ENCODE measurements around the gene ELP1. TPM values are rescaled to one million over a fixed set of nuclear protein-coding genes. Genes with fewer than 3 reads are reported as not detected.

Gene ELP1
- total RNA-seq, 1 donor from 2014 or later: 23.2 TPM

DNA sequence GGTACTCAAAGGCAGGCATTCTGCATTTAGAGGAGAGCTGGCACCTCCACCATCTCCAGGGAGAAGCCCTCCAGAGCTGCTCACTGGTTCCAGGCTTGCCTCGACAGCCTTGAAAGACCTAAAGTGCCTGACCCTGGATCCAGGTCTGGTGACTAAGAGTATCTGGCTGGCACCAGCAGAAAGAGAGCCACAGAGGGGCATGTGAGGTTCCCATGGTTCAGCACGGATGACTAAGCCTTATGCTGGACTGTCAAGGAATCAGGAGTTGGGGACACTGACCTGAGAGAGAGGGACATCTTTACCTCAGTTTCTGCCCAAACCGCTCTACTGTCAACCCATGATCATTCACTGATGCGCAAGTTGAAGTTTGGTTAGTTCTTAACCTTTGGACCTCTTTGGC lies 68.9 kb downstream of the ELP1 start:
- DNase-seq (ENCODE audit: low spot score): no peak
- Mint-ChIP-seq H3K4me3 (ENCODE audit: unreplicated experiment) (no peak overlapping the region), H3K4me1 (ENCODE audit: unreplicated experiment) (no peaks in the 10 kb centered on the region), H3K27me3 (ENCODE audit: unreplicated experiment) (no peaks in the 10 kb centered on the region), H3K36me3 (ENCODE audit: low read depth, unreplicated experiment) (peaks cover 11% of the 10 kb centered on the region), H3K9me3 (ENCODE audit: unreplicated experiment) (no peaks in the 10 kb centered on the region), H3K27ac (ENCODE audit: unreplicated experiment) (no peak overlapping the region)
- TF ChIP-seq CTCF (IDR thresholded peaks at IDR 0.05; ENCODE audit: unreplicated experiment): no peak

DNA sequence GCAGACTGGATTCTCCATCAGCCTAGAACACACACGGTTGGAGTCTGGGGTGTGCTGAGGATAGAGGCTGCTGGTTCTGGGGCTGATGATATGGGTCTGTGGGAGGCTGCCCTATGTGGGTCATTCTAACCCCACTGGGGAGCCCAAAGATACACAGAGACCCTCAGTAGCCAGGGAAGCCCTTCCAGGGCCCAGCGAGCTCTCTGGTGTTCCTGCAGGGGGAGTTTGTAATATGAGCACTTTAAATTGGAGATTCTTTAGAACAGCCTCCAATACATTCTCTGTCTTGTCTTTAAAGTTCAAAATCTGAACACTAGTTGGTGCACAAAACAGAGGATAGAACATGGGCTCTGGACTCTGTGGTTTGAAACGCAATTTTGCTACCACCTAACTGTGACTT lies 69.5 kb downstream of the ELP1 start:
- no peaks in the 10 kb centered on the region for H3K27me3 Mint-ChIP-seq (ENCODE audit: unreplicated experiment)
- H3K36me3 Mint-ChIP-seq (ENCODE audit: low read depth, unreplicated experiment): peaks cover 11% of the 10 kb centered on the region
- H3K9me3 Mint-ChIP-seq (ENCODE audit: unreplicated experiment): no peaks in the 10 kb centered on the region
- no peak overlapping the region for H3K27ac Mint-ChIP-seq (ENCODE audit: unreplicated experiment)
- TF ChIP-seq CTCF (IDR thresholded peaks at IDR 0.05; ENCODE audit: unreplicated experiment): no peak
- no peaks in the 10 kb centered on the region for H3K4me1 Mint-ChIP-seq (ENCODE audit: unreplicated experiment)
- H3K4me3 Mint-ChIP-seq (ENCODE audit: unreplicated experiment): no peak overlapping the region
- DNase-seq (ENCODE audit: low spot score): no peak

DNA sequence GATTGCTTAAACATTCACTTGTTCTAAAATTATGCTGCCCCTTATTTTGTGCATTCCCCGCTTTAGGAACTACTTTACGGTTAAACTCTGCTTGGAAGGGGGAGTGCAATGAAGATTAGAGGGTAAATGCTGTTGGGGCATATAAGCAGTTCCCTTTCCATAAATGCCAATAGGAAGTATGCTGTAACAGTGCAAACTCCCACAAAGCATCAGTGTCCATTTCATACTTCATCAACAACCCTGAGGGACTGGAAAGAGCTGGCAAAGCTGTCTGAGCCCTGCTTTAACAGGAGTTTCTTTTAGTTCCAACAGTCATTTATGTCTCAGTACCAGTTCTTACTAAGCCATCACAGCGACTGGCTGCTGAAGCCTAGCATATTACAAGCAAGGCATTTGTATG lies 70.0 kb downstream of the ELP1 start:
- Mint-ChIP-seq H3K27me3 (ENCODE audit: unreplicated experiment) (no peaks in the 10 kb centered on the region), H3K9me3 (ENCODE audit: unreplicated experiment) (no peaks in the 10 kb centered on the region), H3K36me3 (ENCODE audit: low read depth, unreplicated experiment) (peaks cover 11% of the 10 kb centered on the region), H3K27ac (ENCODE audit: unreplicated experiment) (no peak overlapping the region), H3K4me1 (ENCODE audit: unreplicated experiment) (no peaks in the 10 kb centered on the region), H3K4me3 (ENCODE audit: unreplicated experiment) (no peak overlapping the region)
- DNase-seq (ENCODE audit: low spot score): no peak
- TF ChIP-seq CTCF (IDR thresholded peaks at IDR 0.05; ENCODE audit: unreplicated experiment): no peak

- Mint-ChIP-seq H3K36me3 (ENCODE audit: low read depth, unreplicated experiment) (peaks cover 5% of the 10 kb centered on the region), H3K9me3 (ENCODE audit: unreplicated experiment) (no peaks in the 10 kb centered on the region), H3K4me3 (ENCODE audit: unreplicated experiment) (no peak within 1 kb of the TSS), H3K27me3 (ENCODE audit: unreplicated experiment) (peaks cover 3% of the 10 kb centered on the region), H3K27ac (ENCODE audit: unreplicated experiment) (no peak within 1 kb of the TSS), H3K4me1 (ENCODE audit: unreplicated experiment) (no peaks in the 10 kb centered on the region)
- no peak for DNase-seq (ENCODE audit: low spot score)
- no peak for TF ChIP-seq CTCF (IDR thresholded peaks at IDR 0.05; ENCODE audit: unreplicated experiment)
Observed at GRCh38 chr9:108861997-108862396, 71.9 kb downstream of the ELP1 start, which contains the start of gene ACTL7A. Gene ACTL7A, plus strand, starts transcription at chr9:108862266. Its CDS starts 57 bp downstream, at chr9:108862323.

- peaks cover 5% of the 10 kb centered on the region for H3K36me3 Mint-ChIP-seq (ENCODE audit: low read depth, unreplicated experiment)
- no peak overlapping the region for H3K4me3 Mint-ChIP-seq (ENCODE audit: unreplicated experiment)
- DNase-seq (ENCODE audit: low spot score): no peak
- no peaks in the 10 kb centered on the region for H3K9me3 Mint-ChIP-seq (ENCODE audit: unreplicated experiment)
- no peak for TF ChIP-seq CTCF (IDR thresholded peaks at IDR 0.05; ENCODE audit: unreplicated experiment)
- peaks cover 7% of the 10 kb centered on the region for H3K27me3 Mint-ChIP-seq (ENCODE audit: unreplicated experiment)
- H3K27ac Mint-ChIP-seq (ENCODE audit: unreplicated experiment): no peak overlapping the region
- no peaks in the 10 kb centered on the region for H3K4me1 Mint-ChIP-seq (ENCODE audit: unreplicated experiment)
Observed at GRCh38 chr9:108861464-108861863, 72.5 kb downstream of the ELP1 start.
